SK-N-SH (cell line): Measurements from ENCODE around the gene MINDY2. TPM values are rescaled to one million over a fixed set of nuclear protein-coding genes. Genes with fewer than 3 reads are reported as not detected.

Experiments
- CTCF ChIA-PET: fragments of 300-600, 350-600 bp; formaldehyde crosslinking; extraction: SDS; loops from one replicate; lab custom pipeline; 2021; lab: Yijun Ruan, JAX
- POLR2A ChIA-PET: fragments of 350-600 bp; sonication (Branson Sonifier 250); formaldehyde crosslinking; extraction: SDS; loops from one replicate; lab custom pipeline; 2020; ENCODE audit warnings: antibody characterized with exemption, inconsistent platforms; lab: Yijun Ruan, JAX
- DNase-seq: peaks from one replicate; pipeline ENCODE4 v3.0.0; 2012
- H2AFZ ChIP-seq: fragments of 200-600 bp; sonication (generic); 2 replicates; pipeline ENCODE4 v1.8.1; 2016; ENCODE audit warnings: antibody characterized with exemption, mild to moderate bottlenecking, low read depth
- H3F3A ChIP-seq: fragments of 200-600 bp; sonication (generic); replicated peaks from 2 replicates; pipeline ENCODE3; 2016; ENCODE audit warnings: antibody characterized with exemption, mild to moderate bottlenecking; ENCODE audit not compliant: insufficient read depth
- H3K27ac ChIP-seq, 2 experiments: fragments of 200-500 bp in 1 of 2; fragments of 200-600 bp in 1 of 2; sonication (Bioruptor generic) in 1 of 2; sonication (generic), shearing (Covaris generic) in 1 of 2; 2 replicates each; pipeline versions ENCODE4 v1.5.1 to v1.6.1; 2014 to 2016; ENCODE audit warnings: low read depth in 2 of 2, inconsistent platforms in 1 of 2, low read length in 1 of 2, mild to moderate bottlenecking in 1 of 2, mixed read lengths in 1 of 2
- H3K27me3 ChIP-seq: fragments of 200-600 bp; sonication (generic), shearing (Covaris generic); 2 replicates; pipeline ENCODE4 v1.6.1; 2016; ENCODE audit warnings: mixed run types; ENCODE audit not compliant: insufficient read depth
- H3K36me3 ChIP-seq, 2 experiments: fragments of 200-500 bp in 1 of 2; fragments of 200-600 bp in 1 of 2; sonication (Bioruptor generic) in 1 of 2; sonication (generic) in 1 of 2; replicated peaks in 1 of 2; 2 replicates each; pipeline versions ENCODE3 to v1.5.1; 2014 to 2016; ENCODE audit warnings: low read length in 1 of 2, mild to moderate bottlenecking in 1 of 2; ENCODE audit not compliant: insufficient read depth in 2 of 2, control insufficient read depth in 1 of 2
- H3K4me1 ChIP-seq, 2 experiments: fragments of 200-500 bp in 1 of 2; fragments of 200-600 bp in 1 of 2; sonication (Bioruptor generic) in 1 of 2; sonication (generic), shearing (Covaris generic) in 1 of 2; 2 replicates each; pipeline versions ENCODE4 v1.5.1 to v1.6.1; 2014 to 2016; ENCODE audit warnings: low read depth in 1 of 2, low read length in 1 of 2, mixed run types in 1 of 2; ENCODE audit not compliant: insufficient read depth in 2 of 2, control insufficient read depth in 1 of 2
- H3K4me2 ChIP-seq: fragments of 200-600 bp; sonication (generic), shearing (Covaris generic); 2 replicates; pipeline ENCODE4 v1.6.1; 2017; ENCODE audit warnings: mixed run types
- H3K4me3 ChIP-seq, 2 experiments: fragments of 200-500 bp in 1 of 2; fragments of 200-600 bp in 1 of 2; sonication (Bioruptor generic) in 1 of 2; sonication (generic), shearing (Covaris generic) in 1 of 2; 2 replicates each; pipeline versions ENCODE4 v1.5.1 to v1.8.1; 2014 to 2016; ENCODE audit warnings: low read depth in 2 of 2, inconsistent platforms in 1 of 2, low read length in 1 of 2, mild to moderate bottlenecking in 1 of 2, mixed read lengths in 1 of 2, moderate library complexity in 1 of 2
- H3K79me2 ChIP-seq: fragments of 200-600 bp; sonication (generic); 2 replicates; pipeline ENCODE4 v1.8.1; 2017; ENCODE audit warnings: mild to moderate bottlenecking; ENCODE audit not compliant: insufficient read depth
- H3K9ac ChIP-seq: fragments of 200-600 bp; sonication (generic); 2 replicates; pipeline ENCODE4 v1.6.1; 2017; ENCODE audit warnings: mixed run types
- H3K9me2 ChIP-seq: fragments of 200-600 bp; sonication (generic); 2 replicates; pipeline ENCODE4 v1.6.1; 2017; ENCODE audit warnings: mixed run types
- H3K9me3 ChIP-seq: fragments of 200-600 bp; sonication (generic); 2 replicates; pipeline ENCODE4 v1.6.1; 2017; ENCODE audit warnings: mixed run types, mild to moderate bottlenecking, moderate library complexity
- H4K20me1 ChIP-seq: fragments of 200-600 bp; sonication (generic); 2 replicates; pipeline ENCODE4 v1.6.1; 2017; ENCODE audit warnings: mild to moderate bottlenecking, mixed run types; ENCODE audit not compliant: insufficient read depth
- ELF1 ChIP-seq: IDR thresholded peaks from 2 replicates; pipeline ENCODE4 v1.4.0; 2012
- EZH2phosphoT487 ChIP-seq: fragments of 200-600 bp; sonication (generic); IDR thresholded peaks from 2 replicates; pipeline ENCODE4 v1.6.1; 2017; ENCODE audit warnings: low read depth, mixed run types, mild to moderate bottlenecking, antibody characterized with exemption, moderate library complexity, borderline replicate concordance
- GABPA ChIP-seq: IDR thresholded peaks from 2 replicates; pipeline ENCODE4 v1.4.0; 2012; ENCODE audit warnings: low read depth, mild to moderate bottlenecking
- JUND ChIP-seq: IDR thresholded peaks from 2 replicates; pipeline ENCODE4 v1.4.0; 2012
- MXI1 ChIP-seq: IDR thresholded peaks from 2 replicates; pipeline ENCODE4 v1.6.1; 2012; ENCODE audit warnings: mild to moderate bottlenecking, low read depth, low read length, improper control_type of control experiment
- NRF1 ChIP-seq: IDR thresholded peaks from 2 replicates; pipeline ENCODE4 v1.6.1; 2012; ENCODE audit warnings: low read depth, mild to moderate bottlenecking, low read length
- POLR2AphosphoS5 ChIP-seq: IDR thresholded peaks from 2 replicates; pipeline ENCODE4 v1.6.1; 2012; ENCODE audit warnings: low read depth, low read length
- RXRA ChIP-seq: IDR thresholded peaks from 2 replicates; pipeline ENCODE4 v1.4.0; 2012; ENCODE audit warnings: low read depth, mild to moderate bottlenecking, borderline replicate concordance
- SIN3A ChIP-seq: IDR thresholded peaks from 2 replicates; pipeline ENCODE4 v1.6.1; 2012; ENCODE audit warnings: low read depth, mild to moderate bottlenecking, low read length, moderate library complexity, borderline replicate concordance
- TCF12 ChIP-seq: IDR thresholded peaks from 2 replicates; pipeline ENCODE4 v1.4.0; 2012
- TEAD4 ChIP-seq: IDR thresholded peaks from 2 replicates; pipeline ENCODE4 v1.4.0; 2012; ENCODE audit warnings: mild to moderate bottlenecking, borderline replicate concordance; ENCODE audit not compliant: insufficient read depth
- YY1 ChIP-seq: IDR thresholded peaks from 2 replicates; pipeline ENCODE4 v1.4.0; 2012; ENCODE audit warnings: low read depth, mild to moderate bottlenecking
- WGBS: methylation state at CpG from one replicate; pipeline ENCODE4 v1.1.6; 2017; ENCODE audit warnings: low lambda C conversion rate; 5-methylcytosine and 5-hydroxymethylcytosine counted together
- polyA plus RNA-seq, 3 experiments: library from polyadenylated mRNA; depleted of rRNA; stranded (reverse); fragments of >200 nt; gene quantifications; 2 replicates each; pipeline ENCODE4 v1.2.3, GENCODE V29; 2012
- TF ChIP-seq, protein P1 (sequence below): fragments of 150-350 bp; IDR thresholded peaks from 2 replicates; pipeline ENCODE4 v1.6.1; 2016; ENCODE audit warnings: mild to moderate bottlenecking, low read depth, low read length
- TF ChIP-seq, protein P2 (sequence below): IDR thresholded peaks from 2 replicates; pipeline ENCODE4 v1.4.0; 2012; ENCODE audit warnings: low read depth, borderline replicate concordance

The MINDY2 gene
- polyA plus RNA-seq, 1 of the 3 experiments (the other 2 are of a cell fraction), result 1.0 TPM

DNA sequence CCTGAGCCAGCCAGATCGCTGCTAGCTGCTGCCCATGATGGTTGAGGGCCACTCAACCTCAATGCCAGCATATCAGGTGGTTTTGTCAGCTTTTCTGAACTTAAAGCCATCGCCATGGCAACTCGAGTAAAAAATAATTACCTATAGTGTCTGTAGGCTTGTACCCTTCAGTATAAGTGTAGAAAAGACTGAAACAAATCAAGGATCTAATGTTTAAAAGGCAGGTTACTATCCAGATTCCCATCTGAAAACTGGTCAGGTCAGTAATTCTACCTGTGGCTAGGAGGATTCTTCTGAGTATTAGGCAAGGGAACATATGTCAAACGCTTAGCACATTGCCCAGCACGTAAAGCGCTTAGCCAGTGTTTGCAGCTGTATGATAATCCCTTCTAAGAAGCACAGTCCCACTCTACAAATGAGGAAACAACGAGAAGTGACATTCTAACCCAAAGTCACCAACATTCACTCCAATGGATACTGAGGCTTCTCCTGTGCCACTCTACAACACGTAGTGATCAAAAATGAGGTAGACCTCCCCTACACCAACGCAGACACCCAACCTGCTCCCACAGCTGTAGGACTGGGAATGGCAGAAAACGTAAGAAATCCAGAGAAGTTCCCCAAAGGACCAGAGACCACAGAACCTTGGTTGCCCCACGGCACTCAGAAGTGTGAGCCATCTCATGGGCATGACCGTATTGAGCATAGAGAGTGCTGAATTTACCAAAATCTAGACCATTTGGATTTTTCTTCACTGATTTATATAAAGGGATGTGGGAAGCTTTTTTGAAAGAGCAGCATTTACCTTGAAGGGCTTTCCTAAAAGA, 107.1 kb downstream of the MINDY2 start:
- Histone ChIP-seq H3K27ac (no peak overlapping the region), H3K79me2 (no peaks in the 10 kb centered on the region), H3K4me1 (no peaks in the 10 kb centered on the region), H3K9me2 (no peaks in the 10 kb centered on the region), H2AFZ (no peak overlapping the region), H3K36me3 (peaks cover 36 to 50% of the 10 kb centered on the region in 2 experiments), H3K9ac (no peak overlapping the region), H3K27me3 (no peaks in the 10 kb centered on the region), H3K4me2 (no peak overlapping the region), H3K4me3 (no peak overlapping the region), H4K20me1 (no peaks in the 10 kb centered on the region), H3K9me3 (no peaks in the 10 kb centered on the region), H3F3A (peaks cover 16% of the 10 kb centered on the region)
- CTCF ChIA-PET, result no interaction called here
- POLR2A ChIA-PET, result no interaction called here
- DNase-seq, result no peak
- WGBS, result 99% methylated on average over 12 of the region's 12 CpGs
- TF ChIP-seq, protein P1, sequence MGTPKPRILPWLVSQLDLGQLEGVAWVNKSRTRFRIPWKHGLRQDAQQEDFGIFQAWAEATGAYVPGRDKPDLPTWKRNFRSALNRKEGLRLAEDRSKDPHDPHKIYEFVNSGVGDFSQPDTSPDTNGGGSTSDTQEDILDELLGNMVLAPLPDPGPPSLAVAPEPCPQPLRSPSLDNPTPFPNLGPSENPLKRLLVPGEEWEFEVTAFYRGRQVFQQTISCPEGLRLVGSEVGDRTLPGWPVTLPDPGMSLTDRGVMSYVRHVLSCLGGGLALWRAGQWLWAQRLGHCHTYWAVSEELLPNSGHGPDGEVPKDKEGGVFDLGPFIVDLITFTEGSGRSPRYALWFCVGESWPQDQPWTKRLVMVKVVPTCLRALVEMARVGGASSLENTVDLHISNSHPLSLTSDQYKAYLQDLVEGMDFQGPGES, result no peak
- no peak for TF ChIP-seq POLR2AphosphoS5
- TF ChIP-seq TEAD4, result no peak
- TF ChIP-seq JUND, result no peak
- TF ChIP-seq RXRA, result no peak
- TF ChIP-seq EZH2phosphoT487, result no peak
- no peak for TF ChIP-seq ELF1
- no peak for TF ChIP-seq TCF12
- TF ChIP-seq SIN3A, result no peak
- TF ChIP-seq MXI1, result no peak
- TF ChIP-seq GABPA, result no peak

DNA sequence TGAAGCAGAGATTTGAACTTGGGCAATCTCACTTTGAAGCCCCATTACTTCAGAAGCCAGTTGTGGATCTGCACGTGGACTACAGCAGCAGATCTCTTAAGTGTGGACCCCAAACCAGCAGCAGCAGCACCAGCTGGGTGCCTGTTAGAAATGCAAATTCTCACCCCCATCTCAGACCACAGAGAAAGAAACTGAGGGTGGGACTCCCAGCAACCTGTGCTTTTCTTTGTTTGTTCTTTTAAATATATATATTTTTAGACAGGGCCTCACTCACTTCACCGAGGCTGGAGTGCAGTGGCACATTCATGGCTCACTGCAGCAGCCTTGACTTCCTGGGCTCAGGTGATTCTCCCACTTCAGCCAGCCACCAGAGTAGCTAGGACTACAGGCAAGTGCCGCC, 109.2 kb downstream of the MINDY2 start:
- H3K4me3 ChIP-seq, result no peak overlapping the region
- H3K4me2 ChIP-seq, result no peak overlapping the region
- H2AFZ ChIP-seq, result no peak overlapping the region
- no peaks in the 10 kb centered on the region for H3K4me1 ChIP-seq
- H3F3A ChIP-seq, result peaks cover 10% of the 10 kb centered on the region
- H3K9me3 ChIP-seq, result no peaks in the 10 kb centered on the region
- WGBS, result 100% methylated on average over 3 of the region's 3 CpGs
- ChIA-PET CTCF (interaction anchor here (1.2 kb wide), 1 partner anchor 652 kb away, joined by 4 read pairs; no protein-coding TSS in a partner anchor), POLR2A (no interaction called here)
- H3K27me3 ChIP-seq, result no peaks in the 10 kb centered on the region
- H3K79me2 ChIP-seq, result no peaks in the 10 kb centered on the region
- no peak overlapping the region for H3K9ac ChIP-seq
- H3K9me2 ChIP-seq, result no peaks in the 10 kb centered on the region
- H3K27ac ChIP-seq, result no peak overlapping the region
- H4K20me1 ChIP-seq, result no peaks in the 10 kb centered on the region
- no peak for TF ChIP-seq YY1
- TF ChIP-seq, protein P2, sequence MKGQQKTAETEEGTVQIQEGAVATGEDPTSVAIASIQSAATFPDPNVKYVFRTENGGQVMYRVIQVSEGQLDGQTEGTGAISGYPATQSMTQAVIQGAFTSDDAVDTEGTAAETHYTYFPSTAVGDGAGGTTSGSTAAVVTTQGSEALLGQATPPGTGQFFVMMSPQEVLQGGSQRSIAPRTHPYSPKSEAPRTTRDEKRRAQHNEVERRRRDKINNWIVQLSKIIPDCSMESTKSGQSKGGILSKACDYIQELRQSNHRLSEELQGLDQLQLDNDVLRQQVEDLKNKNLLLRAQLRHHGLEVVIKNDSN, result no peak
- TF ChIP-seq NRF1, result no peak
- TF ChIP-seq, protein P1, result no peak
- peaks cover 46 to 68% of the 10 kb centered on the region in 2 experiments for H3K36me3 ChIP-seq
- DNase-seq, result no peak
